GM19467 (cell line): Measurements from ENCODE around the gene POU2AF1.
"Not testable (repeated sequence)": the region's sequence is repeated elsewhere in the genome, so short reads cannot be mapped to it uniquely, and the experiment has no call there.

Experiments
- ATAC-seq: cut with Tn5 transposase; IDR thresholded peaks from one replicate; pipeline ENCODE4 v1.9.1; 2021; ENCODE audit warnings: mild to moderate bottlenecking, moderate library complexity; ENCODE audit not compliant: unreplicated experiment

The POU2AF1 gene

DNA sequence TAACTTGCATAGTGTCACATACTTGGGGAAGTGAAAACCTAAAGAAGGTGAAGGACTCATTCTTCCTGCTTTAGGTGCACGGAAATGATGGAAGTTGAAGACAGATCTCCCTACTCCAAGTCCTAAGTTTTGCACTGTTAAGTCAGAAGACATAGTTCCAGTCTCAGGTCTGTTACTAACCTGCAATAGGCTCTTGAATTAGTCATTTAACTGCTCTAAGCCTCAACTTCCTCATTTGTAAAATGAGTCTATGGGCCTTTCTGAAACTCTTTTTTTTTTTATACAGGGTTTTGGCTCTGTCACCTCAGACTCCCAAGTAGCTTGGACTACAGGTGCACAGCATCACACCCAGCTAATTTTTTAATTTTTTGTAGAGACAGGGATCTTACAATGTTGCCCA is 30.8 kb upstream of the POU2AF1 start:
- peak; percentile 59 for ATAC-seq

- ATAC-seq: no peak
These were observed 30.0 kb upstream of the POU2AF1 start for GRCh38 chr11:111408789-111409727.

DNA sequence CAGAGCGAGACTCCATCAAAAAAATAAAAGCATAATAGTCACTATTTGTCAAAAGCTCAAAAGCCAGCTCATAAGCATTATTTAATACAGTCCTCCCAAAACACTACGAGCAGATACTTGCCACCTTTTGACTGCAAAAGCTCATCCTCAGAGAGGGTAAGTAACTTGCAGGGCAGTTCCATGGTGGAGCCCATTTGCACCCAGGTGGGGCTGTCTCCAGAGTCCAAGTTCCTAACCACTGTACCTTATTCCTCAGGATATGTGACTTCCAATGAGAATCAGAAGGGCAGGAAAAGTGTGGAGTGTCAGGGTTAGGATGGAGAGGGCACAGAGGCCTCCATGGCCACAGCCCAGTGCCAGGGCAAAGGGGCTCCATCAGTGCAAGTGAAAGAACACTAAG is 28.6 kb upstream of the POU2AF1 start:
- no peak for ATAC-seq

DNA sequence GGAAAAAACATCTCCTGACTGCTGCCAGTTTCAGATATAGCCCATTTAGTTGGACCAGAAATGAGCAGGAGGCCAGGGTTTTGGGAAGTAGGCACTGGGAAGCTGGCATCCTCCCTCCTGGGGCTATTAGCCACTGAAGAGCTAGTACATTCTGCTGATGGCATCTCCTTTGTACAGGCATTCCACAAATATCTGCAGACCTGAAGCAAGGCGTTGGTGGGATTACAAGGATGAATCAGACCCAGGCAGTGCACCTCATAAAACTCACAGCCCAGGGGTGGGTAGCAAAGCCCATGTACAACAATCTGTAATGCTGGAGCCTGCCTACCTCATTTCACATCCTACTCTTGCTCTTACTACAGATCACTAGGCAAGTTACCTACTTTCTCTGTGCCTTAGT is 27.5 kb upstream of the POU2AF1 start:
- ATAC-seq: no peak

DNA sequence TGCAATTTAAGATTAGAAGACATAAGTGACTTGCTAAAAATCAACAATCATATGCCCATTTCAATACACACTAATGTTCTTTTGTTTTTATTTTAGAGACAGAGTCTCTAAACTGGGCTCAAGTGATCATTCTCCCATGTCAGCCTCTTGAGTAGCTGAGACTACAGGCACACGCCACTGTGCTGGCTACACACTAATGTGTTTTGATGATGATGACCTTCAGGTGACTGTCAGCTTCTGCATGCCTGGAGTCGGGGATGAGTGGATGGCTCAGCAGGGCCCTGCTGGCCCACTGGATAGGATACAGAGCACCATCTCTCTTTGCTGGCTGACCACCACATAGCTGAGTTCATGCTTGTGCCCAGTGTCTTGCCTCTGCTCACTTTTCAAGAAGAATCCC is 27.0 kb upstream of the POU2AF1 start:
- no peak for ATAC-seq

DNA sequence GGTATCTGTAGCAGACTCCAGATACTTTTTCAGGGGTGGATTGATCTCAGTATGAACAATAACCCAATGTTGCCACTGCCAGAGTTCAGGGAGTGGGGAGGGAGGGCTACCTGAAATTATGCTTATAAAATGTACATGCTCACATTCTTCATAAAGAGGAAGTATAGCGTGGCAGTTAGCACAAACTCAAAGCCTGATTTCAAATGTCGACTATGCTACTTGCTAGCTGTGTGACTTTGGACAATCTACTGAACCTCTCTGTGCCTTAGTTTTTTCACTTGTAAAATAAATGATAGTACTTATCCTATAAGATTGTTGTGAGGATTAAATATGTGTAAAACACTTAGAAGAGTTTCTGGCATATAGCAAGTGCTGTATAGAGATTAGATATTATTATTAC is 26.5 kb upstream of the POU2AF1 start:
- ATAC-seq: no peak

DNA sequence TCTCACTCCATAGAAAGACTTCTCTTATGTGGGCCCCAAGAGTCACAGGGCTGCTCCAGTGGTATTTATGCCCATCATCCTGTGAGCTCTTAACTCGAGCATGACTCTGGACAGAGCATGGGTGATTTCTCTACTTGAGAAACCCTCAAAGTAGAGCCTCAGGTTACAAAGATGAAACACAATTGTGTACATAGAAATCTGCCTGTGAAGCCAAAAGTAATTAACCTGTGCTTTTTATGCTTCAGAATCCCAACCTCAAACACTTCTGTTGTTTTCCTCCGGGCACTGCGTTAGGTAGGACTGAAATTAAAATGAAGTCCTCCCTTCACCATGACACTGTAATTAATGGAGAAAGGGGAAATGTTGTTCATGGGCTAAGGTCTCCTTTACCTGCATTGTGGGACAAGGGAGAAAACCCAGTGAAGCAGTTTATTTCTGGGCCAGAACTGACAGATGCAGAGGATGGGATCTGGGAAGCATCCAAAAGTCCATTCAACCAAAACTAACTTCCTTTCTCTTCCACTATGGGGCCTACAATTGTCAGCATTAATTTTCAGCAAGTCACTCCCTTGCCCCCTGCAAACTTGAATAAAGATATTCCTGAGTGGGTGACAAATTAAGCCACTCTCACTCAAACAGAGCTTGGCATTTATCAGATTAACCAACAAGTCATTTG is 24.1 kb upstream of the POU2AF1 start:
- ATAC-seq: no peak

DNA sequence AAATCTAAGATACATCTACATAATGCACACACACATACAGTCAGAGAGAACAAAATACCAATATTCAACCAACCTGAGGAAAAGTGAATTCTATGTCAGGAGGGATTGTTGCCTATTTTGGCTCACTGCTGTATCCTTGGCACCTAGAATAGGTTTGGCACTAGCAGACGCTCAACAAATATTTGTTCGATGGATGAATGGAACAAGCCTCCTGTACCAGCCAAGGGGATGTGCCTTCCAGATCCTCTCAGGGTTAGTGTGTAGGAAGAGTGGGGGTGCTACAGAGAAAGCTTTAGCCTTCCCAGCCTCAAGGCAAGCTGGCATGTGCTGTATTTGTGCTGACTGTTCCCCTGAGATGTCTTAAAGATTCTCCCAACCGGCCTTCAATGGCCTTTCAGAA is 23.3 kb upstream of the POU2AF1 start:
- ATAC-seq: no peak

GRCh38 chr11:111401957-111402356 is 22.9 kb upstream of the POU2AF1 start:
- not testable (repeated sequence) for ATAC-seq

GRCh38 chr11:111400595-111400994 is 21.5 kb upstream of the POU2AF1 start:
- ATAC-seq: no peak

GRCh38 chr11:111399187-111400031 is 20.3 kb upstream of the POU2AF1 start:
- ATAC-seq: no peak

GRCh38 chr11:111397034-111397433 is 18.0 kb upstream of the POU2AF1 start:
- ATAC-seq: no peak

GRCh38 chr11:111395749-111396148 is 16.7 kb upstream of the POU2AF1 start:
- ATAC-seq: no peak

DNA sequence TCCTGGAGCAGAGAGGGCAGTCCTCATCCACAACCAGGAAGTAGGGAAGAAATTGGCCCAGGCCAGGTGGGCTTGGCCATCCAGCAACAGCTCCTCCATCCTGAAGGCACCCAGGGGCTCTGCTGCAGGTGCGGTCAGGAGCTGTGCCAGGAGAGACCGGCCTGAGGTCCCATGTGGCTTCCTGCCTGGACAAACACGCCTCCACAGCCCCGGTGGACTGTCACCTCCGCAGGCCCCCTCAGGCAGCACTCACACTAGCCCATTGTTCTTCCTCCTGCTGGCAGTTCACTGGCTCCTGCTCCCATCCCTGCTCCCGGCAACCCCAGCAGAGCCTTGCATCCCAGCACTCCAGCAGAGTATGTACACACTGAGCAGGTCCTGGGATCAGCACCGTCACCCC is 16.0 kb upstream of the POU2AF1 start:
- ATAC-seq: no peak

- not testable (repeated sequence) for ATAC-seq
These were observed 15.1 kb upstream of the POU2AF1 start for GRCh38 chr11:111394147-111394546.

GRCh38 chr11:111393585-111393984 is 14.5 kb upstream of the POU2AF1 start:
- no peak for ATAC-seq

DNA sequence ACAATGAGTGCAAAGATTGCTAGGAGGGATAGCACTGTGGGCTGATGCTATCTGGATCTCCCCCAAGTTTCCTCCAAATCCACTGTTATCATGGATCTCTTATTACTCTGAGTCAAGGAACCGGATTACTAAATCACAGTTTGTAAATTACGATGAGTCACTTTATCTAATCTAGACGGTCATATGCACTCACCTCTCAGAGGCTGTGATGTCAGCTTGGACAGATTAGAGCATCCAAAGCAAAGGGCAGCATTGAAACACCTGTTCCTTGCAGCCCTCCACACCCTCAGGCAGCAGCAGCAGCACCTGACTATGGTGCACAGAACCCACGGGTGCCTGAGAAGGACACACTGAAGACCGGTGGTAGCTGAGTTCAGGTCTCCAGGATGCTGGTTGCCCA is 14.0 kb upstream of the POU2AF1 start:
- ATAC-seq: no peak

DNA sequence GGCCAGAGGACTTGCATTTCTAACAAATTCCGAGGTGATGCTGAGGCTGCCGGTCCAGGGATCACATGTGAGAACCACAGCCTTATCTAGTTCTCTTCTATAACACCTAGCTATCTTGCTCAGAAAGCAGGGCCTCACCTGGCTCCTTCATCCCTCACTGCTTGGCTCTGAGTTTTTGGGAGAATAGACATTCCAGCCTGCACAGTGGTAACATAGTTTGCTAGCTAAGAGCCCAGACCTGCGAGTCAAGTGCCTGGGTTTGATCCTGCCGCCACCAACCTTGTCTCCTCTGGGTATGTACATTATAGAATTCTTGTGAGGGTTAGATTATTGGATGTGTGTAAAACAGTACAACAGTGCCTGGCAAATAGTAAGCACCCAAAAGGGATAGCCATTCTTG is 13.5 kb upstream of the POU2AF1 start:
- no peak for ATAC-seq

DNA sequence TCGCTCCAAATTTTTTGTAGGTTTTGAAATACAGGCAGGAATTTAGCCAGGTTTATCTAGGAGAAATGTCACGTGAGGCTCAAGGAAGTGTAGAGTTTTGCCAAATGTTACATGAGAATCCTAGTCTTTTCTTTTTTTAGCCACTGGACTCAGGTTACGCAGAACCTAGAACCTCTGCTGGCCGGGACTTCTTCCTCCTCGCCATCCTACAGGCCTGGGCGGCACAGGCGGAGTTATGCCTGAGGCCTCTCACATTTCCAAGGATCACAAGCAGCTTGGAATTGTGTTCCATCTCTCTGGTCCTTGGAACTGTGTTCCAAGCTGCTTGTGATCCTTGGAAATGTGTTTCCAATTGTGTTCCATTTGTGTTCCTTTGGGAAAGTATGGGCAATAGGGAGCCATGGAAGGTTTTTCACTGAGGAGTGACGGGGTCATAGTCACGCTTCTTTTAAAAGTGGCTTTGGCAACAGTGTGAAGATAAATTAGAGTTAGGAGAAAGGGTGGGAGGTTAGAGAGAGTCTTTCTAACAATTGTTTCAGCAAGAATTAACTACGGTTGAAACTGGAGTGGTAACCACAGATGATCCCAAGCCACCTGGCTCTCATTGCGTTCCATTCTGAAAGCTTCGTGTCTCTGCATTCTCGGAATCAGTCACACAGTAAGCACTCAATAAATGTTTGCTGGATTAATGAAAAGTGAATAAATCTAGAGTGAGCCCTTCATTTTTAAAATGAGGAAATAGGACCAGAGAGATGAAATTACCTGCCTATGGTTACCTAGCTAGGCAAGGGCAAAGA is 12.5 kb upstream of the POU2AF1 start:
- ATAC-seq: no peak

GRCh38 chr11:111388842-111389241 is 9.8 kb upstream of the POU2AF1 start:
- ATAC-seq: no peak

GRCh38 chr11:111388420-111388819 is 9.3 kb upstream of the POU2AF1 start:
- ATAC-seq: no peak
